Measurements from ENCODE around the gene DYNLT2B. TPM values are rescaled to one million over a fixed set of nuclear protein-coding genes. Genes with fewer than 3 reads are reported as not detected.

DYNLT2B gene
- total and polyA plus RNA-seq, 9 donors, result 7.7 to 30.2 (median 9.5) TPM

DNA sequence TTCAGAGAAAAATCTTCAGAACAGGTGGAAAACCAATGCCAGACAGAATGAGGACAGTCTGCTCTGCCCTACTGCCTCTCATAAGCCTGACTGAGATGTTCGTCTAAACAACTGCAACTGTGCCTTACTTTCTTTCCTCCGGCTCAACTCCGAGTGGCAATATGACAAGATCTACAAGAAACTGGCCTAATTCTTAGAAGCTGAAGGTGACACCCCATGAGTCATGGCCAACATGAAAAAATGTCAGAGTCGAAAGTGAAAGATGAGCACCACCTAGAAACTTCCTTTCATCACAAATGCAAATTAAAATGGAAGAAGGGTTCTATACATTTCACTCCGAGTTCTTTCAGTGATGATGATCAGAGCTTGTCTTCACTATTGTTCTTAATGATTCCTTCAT, 43.5 kb downstream of the DYNLT2B start:
- no peak overlapping the region for H3K4me3 ChIP-seq
- no peaks in the 10 kb centered on the region for H3K9me3 ChIP-seq
- no peak for DNase-seq
- H3K4me1 ChIP-seq (ENCODE audit: insufficient read depth), result peaks cover 4% of the 10 kb centered on the region
- intact Hi-C loops (cut with DNase I), result no loop called here
- no peaks in the 10 kb centered on the region for H3K27me3 ChIP-seq
- no peak overlapping the region for H3K27ac ChIP-seq
- TF ChIP-seq EP300 (IDR thresholded peaks at IDR 0.05) (no peak), POLR2A (IDR thresholded peaks at IDR 0.05) (no peak), CTCF (IDR thresholded peaks at IDR 0.05) (no peak)
- H3K36me3 ChIP-seq, result no peaks in the 10 kb centered on the region
- 94 to 96% (median 95%) methylated on average over 5 of the region's 5 CpGs for WGBS, 3 donors

GRCh38 chr3:196273655-196274054, 44.4 kb downstream of the DYNLT2B start:
- intact Hi-C loops (cut with DNase I), result no loop called here
- Histone ChIP-seq H3K4me3 (no peak overlapping the region), H3K27ac (no peak overlapping the region), H3K27me3 (no peaks in the 10 kb centered on the region), H3K36me3 (no peaks in the 10 kb centered on the region), H3K9me3 (no peaks in the 10 kb centered on the region), H3K4me1 (ENCODE audit: insufficient read depth) (peaks cover 1% of the 10 kb centered on the region)
- TF ChIP-seq POLR2A (IDR thresholded peaks at IDR 0.05) (no peak), EP300 (IDR thresholded peaks at IDR 0.05) (no peak), CTCF (IDR thresholded peaks at IDR 0.05) (no peak)
- no peak for DNase-seq
- 93 to 96% (median 95%) methylated on average over 12 of the region's 12 CpGs for WGBS, 3 donors

GRCh38 chr3:196272826-196273225, 45.2 kb downstream of the DYNLT2B start:
- no peaks in the 10 kb centered on the region for H3K9me3 ChIP-seq
- peaks cover 1% of the 10 kb centered on the region for H3K4me1 ChIP-seq (ENCODE audit: insufficient read depth)
- 96 to 98% (median 96%) methylated on average over 14 of the region's 14 CpGs for WGBS, 3 donors
- no peak for DNase-seq
- no peak overlapping the region for H3K27ac ChIP-seq
- H3K27me3 ChIP-seq, result no peaks in the 10 kb centered on the region
- intact Hi-C loops (cut with DNase I), result no loop called here
- H3K36me3 ChIP-seq, result no peaks in the 10 kb centered on the region
- H3K4me3 ChIP-seq, result no peak overlapping the region
- no peak for TF ChIP-seq EP300 (IDR thresholded peaks at IDR 0.05)
- TF ChIP-seq POLR2A (IDR thresholded peaks at IDR 0.05), result no peak
- TF ChIP-seq CTCF (IDR thresholded peaks at IDR 0.05), result no peak

- Histone ChIP-seq H3K4me3 (no peak overlapping the region), H3K36me3 (no peaks in the 10 kb centered on the region), H3K4me1 (ENCODE audit: insufficient read depth) (peaks cover 1% of the 10 kb centered on the region), H3K9me3 (no peaks in the 10 kb centered on the region), H3K27ac (no peak overlapping the region), H3K27me3 (no peaks in the 10 kb centered on the region)
- no peak for DNase-seq
- TF ChIP-seq EP300 (IDR thresholded peaks at IDR 0.05) (no peak), CTCF (IDR thresholded peaks at IDR 0.05) (no peak), POLR2A (IDR thresholded peaks at IDR 0.05) (no peak)
- intact Hi-C loops (cut with DNase I), result no loop called here
- WGBS, 3 donors, result 91 to 93% (median 93%) methylated on average over 5 of the region's 5 CpGs
Measured at GRCh38 chr3:196270499-196270898, 47.5 kb downstream of the DYNLT2B start.
